Stomach (tissue), 19 donors: Measurements from ENCODE around the gene OR1B1. TPM values are rescaled to one million over a fixed set of nuclear protein-coding genes. Genes with fewer than 3 reads are reported as not detected.

ENCODE experiments used
- DNase-seq, 2 donors: peaks; one replicate each; pipeline versions ENCODE4 v3.0.0 to v3.0.0-alpha.2; 2013 to 2019
- H3K27ac ChIP-seq, 5 donors: fragments of 200-600 bp in 4 of 5; sonication (generic) in 4 of 5; one replicate each; pipeline ENCODE4 v1.5.1; 2013 to 2019; ENCODE audit warnings: mild to moderate bottlenecking in 1 of 5, moderate library complexity in 1 of 5
- H3K27me3 ChIP-seq, 3 donors: fragments of 200-600 bp; sonication (generic); one replicate each; pipeline ENCODE4 v1.5.1; 2017 to 2019; ENCODE audit warnings: mixed run types in 1 of 3
- H3K36me3 ChIP-seq, 4 donors: fragments of 200-600 bp; sonication (generic); 1 replicate in 3 of 4; 2 replicates in 1 of 4; pipeline ENCODE4 v1.5.1; 2016 to 2019
- H3K4me1 ChIP-seq, 4 donors: fragments of 200-600 bp; sonication (generic); one replicate each; pipeline ENCODE4 v1.5.1; 2016 to 2019
- H3K4me3 ChIP-seq, 4 donors: fragments of 200-600 bp; sonication (generic) in 3 of 4; one replicate each; pipeline ENCODE4 v1.5.1; 2016 to 2019; ENCODE audit warnings: mild to moderate bottlenecking in 1 of 4
- H3K9me3 ChIP-seq, 4 donors: fragments of 200-600 bp; sonication (generic); one replicate each; pipeline ENCODE4 v1.5.1; 2016 to 2019
- CTCF ChIP-seq, 7 experiments: fragments of 450-650 bp in 4 of 7; fragments of 200-600 bp in 3 of 7; sonication (generic) in 3 of 7; IDR thresholded peaks; one replicate each; pipeline ENCODE4 v1.5.1; 2016 to 2019; ENCODE audit warnings: antibody characterized with exemption in 7 of 7, control low read depth in 2 of 7, mild to moderate bottlenecking in 1 of 7
- EP300 ChIP-seq: sonication (generic); formaldehyde crosslinking; IDR thresholded peaks from one replicate; pipeline ENCODE4 v1.6.1; 2017; ENCODE audit warnings: antibody characterized with exemption
- POLR2A ChIP-seq, 4 donors: fragments of 450-650 bp; IDR thresholded peaks; one replicate each; pipeline ENCODE4 v1.6.1; 2016; ENCODE audit warnings: antibody characterized with exemption in 4 of 4, control low read depth in 2 of 4, mild to moderate bottlenecking in 1 of 4, moderate library complexity in 1 of 4
- POLR2AphosphoS5 ChIP-seq, 3 donors: sonication (generic); formaldehyde crosslinking; IDR thresholded peaks; one replicate each; pipeline ENCODE4 v1.6.1; 2016; ENCODE audit warnings: antibody characterized with exemption in 3 of 3
- WGBS, 5 donors: extraction: QIAGEN DNeasy Blood & Tissue Kit in 3 of 5; methylation state at CpG; one replicate each; pipeline versions ENCODE4 v1.1.5 to v1.1.7; 2013 to 2018; 5-methylcytosine and 5-hydroxymethylcytosine counted together
- intact Hi-C: fragments of 100-400 bp; cut with DNase I; formaldehyde crosslinking; loops from one replicate; pipeline ENCODE4 v1.15.1; 2023; ENCODE audit warnings: low total_unique reads
- long read RNA-seq, 10 donors: transcript quantifications; one replicate each; lab custom pipeline, GENCODE V29; 2026
- polyA plus RNA-seq, 3 donors: library from polyadenylated mRNA; stranded (reverse); fragments of 200-250 nt; gene quantifications; one replicate each; pipeline ENCODE4 v1.2.3, GENCODE V29; 2013
- total RNA-seq, 5 donors: library from RNA; depleted of rRNA; stranded (reverse); fragments of >200 nt; gene quantifications; one replicate each; pipeline versions ENCODE4 v1.1.0 to v1.2.3, GENCODE V29; 2014 to 2016
- donor health status: healthy with polysubstance abuse.
- donor health status: Bipolar disorder and iron deficiency.
- donor health status: healthy.

OR1B1 gene
- total RNA-seq (under 1 TPM in 1 of 5 donors, not detected in 4; 0.73 TPM), polyA plus RNA-seq (not detected)
- long read RNA-seq, donor 1, result 0 reads
- long read RNA-seq, donor 2, result 0 reads
- long read RNA-seq, donor 3, result 0 reads
- long read RNA-seq, donor 4, result 0 reads
- long read RNA-seq, donor 5, result 0 reads
- long read RNA-seq, donor 6, result 0 reads
- long read RNA-seq, donor 7, result 0 reads
- long read RNA-seq, donor 8, result 0 reads
- long read RNA-seq, donor 9, result 0 reads
- long read RNA-seq, donor 10, result 0 reads

DNA sequence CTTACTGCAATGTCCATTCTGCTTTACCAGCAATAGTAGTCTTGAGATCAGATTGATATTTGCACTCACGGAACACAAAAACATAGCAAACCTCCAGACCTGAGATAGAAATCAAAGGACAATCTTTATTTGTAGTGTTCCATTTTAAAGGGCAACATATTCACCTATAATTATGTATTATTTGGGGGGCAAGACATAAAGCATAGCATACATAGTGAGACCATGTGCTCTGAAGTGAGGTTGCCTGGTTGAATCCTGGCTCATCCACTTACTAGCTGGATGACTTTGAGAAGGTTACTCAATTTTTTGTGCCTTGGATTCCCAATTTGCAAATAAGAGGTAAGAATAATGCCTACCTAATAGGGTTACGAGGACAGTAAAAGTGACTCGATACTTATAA lies at the start of gene OR1B1:
Gene OR1B1 (minus strand): TSS at position 101 of the 400 bp plus-strand sequence.
- no peak within 1 kb of the TSS for H3K27ac ChIP-seq
- intact Hi-C loops, result no loop called here
- TF ChIP-seq EP300, result no peak
- no peak for TF ChIP-seq POLR2AphosphoS5 (IDR thresholded peaks at IDR 0.05)
- H3K27me3 ChIP-seq, result no peaks in the 10 kb centered on the region
- no peaks in the 10 kb centered on the region for H3K9me3 ChIP-seq
- H3K4me3 ChIP-seq, result no peak within 1 kb of the TSS
- no peaks in the 10 kb centered on the region for H3K4me1 ChIP-seq
- no peaks in the 10 kb centered on the region for H3K36me3 ChIP-seq
- DNase-seq, result no peak
- WGBS, 5 donors, result 89 to 90% (median 90%) methylated on average over 3 of the region's 3 CpGs

- 88 to 99% (median 94%) methylated on average over 1 of the region's 1 CpG for WGBS, 5 donors
These were observed 38.3 kb upstream of the OR1B1 start for GRCh38 chr9:122695696-122696095.

DNA sequence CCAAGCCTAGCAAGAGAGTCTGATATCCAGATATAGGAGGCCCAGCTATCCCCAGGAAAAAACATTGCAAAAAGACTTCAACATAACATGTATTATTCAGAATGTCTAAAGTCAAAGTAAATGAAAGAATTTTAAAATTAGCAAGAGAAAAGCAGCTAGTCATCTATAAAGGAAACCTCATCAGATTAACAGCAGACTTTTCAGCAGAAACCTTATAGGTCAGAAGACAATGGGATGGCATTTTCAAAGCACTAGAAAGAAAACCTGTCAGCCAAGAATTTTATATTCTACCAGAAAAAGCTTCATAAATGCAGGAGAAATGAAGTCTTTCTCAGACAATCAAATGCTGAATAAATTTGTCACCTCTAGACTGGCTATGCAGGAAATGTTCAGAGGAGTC lies 27.4 kb upstream of the OR1B1 start:
- TF ChIP-seq POLR2A (IDR thresholded peaks at IDR 0.05) (no peak), CTCF (IDR thresholded peaks at IDR 0.05) (no peak), POLR2AphosphoS5 (IDR thresholded peaks at IDR 0.05) (no peak), EP300 (no peak)
- no peak overlapping the region for H3K27ac ChIP-seq
- H3K4me1 ChIP-seq, result no peaks in the 10 kb centered on the region
- intact Hi-C loops, result no loop called here
- H3K4me3 ChIP-seq, result no peak overlapping the region
- DNase-seq, result no peak
- no peaks in the 10 kb centered on the region for H3K27me3 ChIP-seq
- H3K36me3 ChIP-seq, result no peaks in the 10 kb centered on the region
- H3K9me3 ChIP-seq, result peaks cover 0 to 39% (median 22%) of the 10 kb centered on the region in 4 donors

More at GRCh38 chr9:122695696-122696095, 38.3 kb upstream of the OR1B1 start:
- intact Hi-C loops, result no loop called here
- Histone ChIP-seq H3K4me3 (no peak overlapping the region), H3K27me3 (no peaks in the 10 kb centered on the region), H3K9me3 (peaks cover 0 to 35% (median 16%) of the 10 kb centered on the region in 4 donors), H3K27ac (no peak overlapping the region), H3K4me1 (no peaks in the 10 kb centered on the region), H3K36me3 (no peaks in the 10 kb centered on the region)
- no peak for DNase-seq
- TF ChIP-seq POLR2AphosphoS5 (IDR thresholded peaks at IDR 0.05) (no peak), EP300 (no peak), CTCF (IDR thresholded peaks at IDR 0.05) (no peak), POLR2A (IDR thresholded peaks at IDR 0.05) (no peak)

- DNase-seq, result no peak
- 59 to 87% (median 86%) methylated on average over 2 of the region's 2 CpGs for WGBS, 5 donors
- Histone ChIP-seq H3K9me3 (peaks cover 0 to 30% (median 18%) of the 10 kb centered on the region in 4 donors), H3K4me3 (no peak overlapping the region), H3K27ac (no peak overlapping the region), H3K4me1 (no peaks in the 10 kb centered on the region), H3K27me3 (no peaks in the 10 kb centered on the region), H3K36me3 (no peaks in the 10 kb centered on the region)
- intact Hi-C loops, result no loop called here
- TF ChIP-seq POLR2A (IDR thresholded peaks at IDR 0.05), result no peak
- TF ChIP-seq CTCF (IDR thresholded peaks at IDR 0.05), result no peak
- no peak for TF ChIP-seq EP300
- TF ChIP-seq POLR2AphosphoS5 (IDR thresholded peaks at IDR 0.05), result no peak
These were observed 15.1 kb upstream of the OR1B1 start for GRCh38 chr9:122672481-122672880.

GRCh38 chr9:122661416-122661815 lies 4.0 kb upstream of the OR1B1 start, which contains the start of gene OR1L1:
OR1L1 (plus strand) TSS chr9:122661716; CDS start chr9:122661716, 0 bp downstream.
- no peaks in the 10 kb centered on the region for H3K4me1 ChIP-seq
- H3K27me3 ChIP-seq, result no peaks in the 10 kb centered on the region
- no peak for DNase-seq
- H3K36me3 ChIP-seq, result no peaks in the 10 kb centered on the region
- H3K27ac ChIP-seq, result no peak within 1 kb of the TSS
- no peak within 1 kb of the TSS for H3K4me3 ChIP-seq
- WGBS, 5 donors, result 50 to 56% (median 56%) methylated on average over 2 of the region's 2 CpGs
- intact Hi-C loops, result no loop called here
- peaks cover 0 to 8% (median 5%) of the 10 kb centered on the region in 4 donors for H3K9me3 ChIP-seq
- TF ChIP-seq EP300 (no peak), POLR2A (IDR thresholded peaks at IDR 0.05) (no peak), POLR2AphosphoS5 (IDR thresholded peaks at IDR 0.05) (no peak), CTCF (IDR thresholded peaks at IDR 0.05) (no peak)
